SK-N-SH treated with all-trans-retinoic acid at 6 μM for 48 hours (cell line): ENCODE measurements around the gene KCNG4.

ENCODE experiments used
- ATAC-seq: fragments of 200-7000 bp; cut with Tn5 transposase; 3 replicates; pipeline ENCODE4 v1.9.1; 2020; ENCODE audit warnings: mild to moderate bottlenecking, moderate library complexity
- ARNTL ChIP-seq: fragments of 450-650 bp; formaldehyde crosslinking; IDR thresholded peaks from 2 replicates; pipeline ENCODE4 v1.5.0; 2020; ENCODE audit warnings: low read depth, mild to moderate bottlenecking, moderate library complexity, borderline replicate concordance
- BACH2 ChIP-seq: fragments of 250-450 bp; sonication (Bioruptor Pico); IDR thresholded peaks from 2 replicates; pipeline ENCODE4 v1.9.0; 2021; ENCODE audit warnings: mild to moderate bottlenecking, borderline replicate concordance
- CREB5 ChIP-seq: fragments of 250-450 bp; sonication (Bioruptor Pico); IDR thresholded peaks from 2 replicates; pipeline ENCODE4 v1.5.1; 2020; ENCODE audit warnings: low read depth, mild to moderate bottlenecking, moderate library complexity
- CSDC2 ChIP-seq: fragments of 250-450 bp; sonication (Bioruptor Pico); IDR thresholded peaks from 2 replicates; pipeline ENCODE4 v1.5.0; 2020; ENCODE audit warnings: mild to moderate bottlenecking, moderate library complexity
- ESRRG ChIP-seq: fragments of 250-450 bp; sonication (Bioruptor Pico); IDR thresholded peaks from 2 replicates; pipeline ENCODE4 v1.6.1; 2021; ENCODE audit warnings: mild to moderate bottlenecking
- GLIS3 ChIP-seq: fragments of 250-450 bp; sonication (Bioruptor Pico); IDR thresholded peaks from 2 replicates; pipeline ENCODE4 v1.5.0; 2020; ENCODE audit warnings: mild to moderate bottlenecking, moderate library complexity
- ISL1 ChIP-seq: fragments of 250-450 bp; sonication (Bioruptor Pico); IDR thresholded peaks from 2 replicates; pipeline ENCODE4 v2.1.2; 2022; ENCODE audit warnings: mild to moderate bottlenecking, moderate library complexity
- OSR1 ChIP-seq: fragments of 250-450 bp; sonication (Bioruptor Pico); IDR thresholded peaks from 2 replicates; pipeline ENCODE4 v1.8.0; 2022; ENCODE audit warnings: moderate library complexity, mild to moderate bottlenecking, inconsistent platforms
- RARB ChIP-seq: fragments of 250-450 bp; sonication (Bioruptor Pico); IDR thresholded peaks from 2 replicates; pipeline ENCODE4 v1.8.0; 2021; ENCODE audit warnings: mild to moderate bottlenecking, moderate library complexity
- SNAI2 ChIP-seq: fragments of 250-450 bp; sonication (Bioruptor Pico); IDR thresholded peaks from 2 replicates; pipeline ENCODE4 v1.5.0; 2020; ENCODE audit warnings: mild to moderate bottlenecking, moderate library complexity
- TOX ChIP-seq: fragments of 250-450 bp; sonication (Bioruptor Pico); IDR thresholded peaks from 2 replicates; pipeline ENCODE4 v1.8.0; 2021; ENCODE audit warnings: mild to moderate bottlenecking, moderate library complexity, borderline replicate concordance
- ZC3H10 ChIP-seq: fragments of 250-450 bp; sonication (Bioruptor Pico); IDR thresholded peaks from 2 replicates; pipeline ENCODE4 v1.5.1; 2021; ENCODE audit warnings: mild to moderate bottlenecking, moderate library complexity
- ZFP3 ChIP-seq: fragments of 250-450 bp; sonication (Bioruptor Pico); IDR thresholded peaks from 2 replicates; pipeline ENCODE4 v1.5.0; 2020; ENCODE audit warnings: mild to moderate bottlenecking, moderate library complexity
- ZFP30 ChIP-seq: fragments of 450-650 bp; formaldehyde crosslinking; IDR thresholded peaks from 2 replicates; pipeline ENCODE4 v1.5.0; 2022; ENCODE audit warnings: mild to moderate bottlenecking, moderate library complexity
- ZNF565 ChIP-seq: fragments of 450-650 bp; formaldehyde crosslinking; conservative IDR thresholded peaks from 2 replicates; pipeline ENCODE4 v1.5.0; 2020; ENCODE audit warnings: low read depth, mild to moderate bottlenecking, moderate library complexity
- ZNF70 ChIP-seq: fragments of 450-650 bp; formaldehyde crosslinking; IDR thresholded peaks from 2 replicates; pipeline ENCODE4 v1.5.0; 2020; ENCODE audit warnings: mild to moderate bottlenecking, moderate library complexity
- ZNF8 ChIP-seq: fragments of 450-650 bp; formaldehyde crosslinking; IDR thresholded peaks from 2 replicates; pipeline ENCODE4 v1.5.0; 2020; ENCODE audit warnings: mild to moderate bottlenecking, moderate library complexity
- TF ChIP-seq, protein P1 (sequence below): fragments of 250-450 bp; sonication (Bioruptor Pico); IDR thresholded peaks from 2 replicates; pipeline ENCODE4 v1.5.1; 2021; ENCODE audit warnings: mild to moderate bottlenecking, moderate library complexity
- TF ChIP-seq, protein P2 (sequence below): fragments of 250-450 bp; sonication (Bioruptor Pico); IDR thresholded peaks from 2 replicates; pipeline ENCODE4 v1.8.0; 2020; ENCODE audit warnings: mild to moderate bottlenecking, moderate library complexity, borderline replicate concordance
- TF ChIP-seq, protein P3 (sequence below): fragments of 250-450 bp; sonication (Bioruptor Pico); IDR thresholded peaks from 2 replicates; pipeline ENCODE4 v1.5.0; 2020; ENCODE audit warnings: mild to moderate bottlenecking, moderate library complexity

The KCNG4 gene

DNA sequence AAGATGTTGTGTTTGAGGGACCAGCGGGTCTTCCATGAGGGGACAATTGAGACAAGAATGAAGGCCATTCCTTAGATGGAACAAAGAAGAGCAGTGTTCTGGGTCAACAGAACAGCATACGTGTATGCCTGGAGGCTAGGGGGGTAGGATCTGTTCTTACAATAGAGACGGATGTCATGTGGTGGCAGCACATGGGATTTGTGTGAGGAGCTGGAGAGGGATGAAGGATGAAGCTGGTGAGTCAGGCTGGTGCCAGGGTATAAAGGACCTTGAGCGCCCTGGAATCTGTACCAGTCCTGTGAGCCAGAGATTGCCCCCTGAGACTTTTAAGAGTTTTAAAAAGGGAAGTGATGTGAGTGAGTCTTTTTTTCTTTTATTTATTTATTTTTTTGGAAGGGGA is 32.1 kb upstream of the KCNG4 start (continued):
- no peak for TF ChIP-seq ARNTL (CRISPR knock-in tag)
- TF ChIP-seq OSR1 (CRISPR knock-in tag): no peak
- TF ChIP-seq GLIS3 (CRISPR knock-in tag): no peak
- no peak for TF ChIP-seq ZFP30 (CRISPR knock-in tag)
- no peak for TF ChIP-seq ISL1 (CRISPR knock-in tag)
- TF ChIP-seq, all 23 proteins: peak for 0

GRCh38 chr16:84271037-84271436 is 31.2 kb upstream of the KCNG4 start:
- ATAC-seq: no peak
- no peak for TF ChIP-seq ZFP3 (CRISPR knock-in tag)
- TF ChIP-seq ARNTL (CRISPR knock-in tag): no peak
- TF ChIP-seq, protein P1, sequence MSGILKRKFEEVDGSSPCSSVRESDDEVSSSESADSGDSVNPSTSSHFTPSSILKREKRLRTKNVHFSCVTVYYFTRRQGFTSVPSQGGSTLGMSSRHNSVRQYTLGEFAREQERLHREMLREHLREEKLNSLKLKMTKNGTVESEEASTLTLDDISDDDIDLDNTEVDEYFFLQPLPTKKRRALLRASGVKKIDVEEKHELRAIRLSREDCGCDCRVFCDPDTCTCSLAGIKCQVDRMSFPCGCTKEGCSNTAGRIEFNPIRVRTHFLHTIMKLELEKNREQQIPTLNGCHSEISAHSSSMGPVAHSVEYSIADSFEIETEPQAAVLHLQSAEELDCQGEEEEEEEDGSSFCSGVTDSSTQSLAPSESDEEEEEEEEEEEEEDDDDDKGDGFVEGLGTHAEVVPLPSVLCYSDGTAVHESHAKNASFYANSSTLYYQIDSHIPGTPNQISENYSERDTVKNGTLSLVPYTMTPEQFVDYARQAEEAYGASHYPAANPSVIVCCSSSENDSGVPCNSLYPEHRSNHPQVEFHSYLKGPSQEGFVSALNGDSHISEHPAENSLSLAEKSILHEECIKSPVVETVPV (CRISPR knock-in tag): no peak
- TF ChIP-seq ZNF565 (CRISPR knock-in tag): no peak
- no peak for TF ChIP-seq ESRRG (CRISPR knock-in tag)
- TF ChIP-seq TOX: no peak
- TF ChIP-seq GLIS3 (CRISPR knock-in tag): no peak
- no peak for TF ChIP-seq SNAI2 (CRISPR knock-in tag)
- TF ChIP-seq ZFP30 (CRISPR knock-in tag): no peak
- TF ChIP-seq OSR1 (CRISPR knock-in tag): no peak
- TF ChIP-seq, protein P2, sequence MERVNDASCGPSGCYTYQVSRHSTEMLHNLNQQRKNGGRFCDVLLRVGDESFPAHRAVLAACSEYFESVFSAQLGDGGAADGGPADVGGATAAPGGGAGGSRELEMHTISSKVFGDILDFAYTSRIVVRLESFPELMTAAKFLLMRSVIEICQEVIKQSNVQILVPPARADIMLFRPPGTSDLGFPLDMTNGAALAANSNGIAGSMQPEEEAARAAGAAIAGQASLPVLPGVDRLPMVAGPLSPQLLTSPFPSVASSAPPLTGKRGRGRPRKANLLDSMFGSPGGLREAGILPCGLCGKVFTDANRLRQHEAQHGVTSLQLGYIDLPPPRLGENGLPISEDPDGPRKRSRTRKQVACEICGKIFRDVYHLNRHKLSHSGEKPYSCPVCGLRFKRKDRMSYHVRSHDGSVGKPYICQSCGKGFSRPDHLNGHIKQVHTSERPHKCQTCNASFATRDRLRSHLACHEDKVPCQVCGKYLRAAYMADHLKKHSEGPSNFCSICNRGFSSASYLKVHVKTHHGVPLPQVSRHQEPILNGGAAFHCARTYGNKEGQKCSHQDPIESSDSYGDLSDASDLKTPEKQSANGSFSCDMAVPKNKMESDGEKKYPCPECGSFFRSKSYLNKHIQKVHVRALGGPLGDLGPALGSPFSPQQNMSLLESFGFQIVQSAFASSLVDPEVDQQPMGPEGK (CRISPR knock-in tag): no peak
- no peak for TF ChIP-seq BACH2
- no peak for TF ChIP-seq RARB (CRISPR knock-in tag)
- TF ChIP-seq, protein P3, sequence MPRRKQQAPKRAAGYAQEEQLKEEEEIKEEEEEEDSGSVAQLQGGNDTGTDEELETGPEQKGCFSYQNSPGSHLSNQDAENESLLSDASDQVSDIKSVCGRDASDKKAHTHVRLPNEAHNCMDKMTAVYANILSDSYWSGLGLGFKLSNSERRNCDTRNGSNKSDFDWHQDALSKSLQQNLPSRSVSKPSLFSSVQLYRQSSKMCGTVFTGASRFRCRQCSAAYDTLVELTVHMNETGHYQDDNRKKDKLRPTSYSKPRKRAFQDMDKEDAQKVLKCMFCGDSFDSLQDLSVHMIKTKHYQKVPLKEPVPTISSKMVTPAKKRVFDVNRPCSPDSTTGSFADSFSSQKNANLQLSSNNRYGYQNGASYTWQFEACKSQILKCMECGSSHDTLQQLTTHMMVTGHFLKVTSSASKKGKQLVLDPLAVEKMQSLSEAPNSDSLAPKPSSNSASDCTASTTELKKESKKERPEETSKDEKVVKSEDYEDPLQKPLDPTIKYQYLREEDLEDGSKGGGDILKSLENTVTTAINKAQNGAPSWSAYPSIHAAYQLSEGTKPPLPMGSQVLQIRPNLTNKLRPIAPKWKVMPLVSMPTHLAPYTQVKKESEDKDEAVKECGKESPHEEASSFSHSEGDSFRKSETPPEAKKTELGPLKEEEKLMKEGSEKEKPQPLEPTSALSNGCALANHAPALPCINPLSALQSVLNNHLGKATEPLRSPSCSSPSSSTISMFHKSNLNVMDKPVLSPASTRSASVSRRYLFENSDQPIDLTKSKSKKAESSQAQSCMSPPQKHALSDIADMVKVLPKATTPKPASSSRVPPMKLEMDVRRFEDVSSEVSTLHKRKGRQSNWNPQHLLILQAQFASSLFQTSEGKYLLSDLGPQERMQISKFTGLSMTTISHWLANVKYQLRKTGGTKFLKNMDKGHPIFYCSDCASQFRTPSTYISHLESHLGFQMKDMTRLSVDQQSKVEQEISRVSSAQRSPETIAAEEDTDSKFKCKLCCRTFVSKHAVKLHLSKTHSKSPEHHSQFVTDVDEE (CRISPR knock-in tag): no peak
- no peak for TF ChIP-seq ZNF70 (CRISPR knock-in tag)
- no peak for TF ChIP-seq ZNF8 (CRISPR knock-in tag)
- TF ChIP-seq CSDC2 (CRISPR knock-in tag): no peak
- TF ChIP-seq CREB5 (CRISPR knock-in tag): no peak
- TF ChIP-seq ZC3H10 (CRISPR knock-in tag): no peak
- no peak for TF ChIP-seq ISL1 (CRISPR knock-in tag)

- TF ChIP-seq CSDC2 (CRISPR knock-in tag): no peak
- TF ChIP-seq RARB (CRISPR knock-in tag): no peak
- no peak for TF ChIP-seq GLIS3 (CRISPR knock-in tag)
- TF ChIP-seq, all 23 proteins: peak for 0
- ATAC-seq: no peak
These were observed 30.7 kb upstream of the KCNG4 start for GRCh38 chr16:84270531-84270930.

- TF ChIP-seq ZNF70 (CRISPR knock-in tag): no peak
- TF ChIP-seq, protein P2 (CRISPR knock-in tag): no peak
- ATAC-seq: no peak
These were observed 30.3 kb upstream of the KCNG4 start for GRCh38 chr16:84270071-84270470.
